Measurements from ENCODE around the gene UGT2B10.

DNA sequence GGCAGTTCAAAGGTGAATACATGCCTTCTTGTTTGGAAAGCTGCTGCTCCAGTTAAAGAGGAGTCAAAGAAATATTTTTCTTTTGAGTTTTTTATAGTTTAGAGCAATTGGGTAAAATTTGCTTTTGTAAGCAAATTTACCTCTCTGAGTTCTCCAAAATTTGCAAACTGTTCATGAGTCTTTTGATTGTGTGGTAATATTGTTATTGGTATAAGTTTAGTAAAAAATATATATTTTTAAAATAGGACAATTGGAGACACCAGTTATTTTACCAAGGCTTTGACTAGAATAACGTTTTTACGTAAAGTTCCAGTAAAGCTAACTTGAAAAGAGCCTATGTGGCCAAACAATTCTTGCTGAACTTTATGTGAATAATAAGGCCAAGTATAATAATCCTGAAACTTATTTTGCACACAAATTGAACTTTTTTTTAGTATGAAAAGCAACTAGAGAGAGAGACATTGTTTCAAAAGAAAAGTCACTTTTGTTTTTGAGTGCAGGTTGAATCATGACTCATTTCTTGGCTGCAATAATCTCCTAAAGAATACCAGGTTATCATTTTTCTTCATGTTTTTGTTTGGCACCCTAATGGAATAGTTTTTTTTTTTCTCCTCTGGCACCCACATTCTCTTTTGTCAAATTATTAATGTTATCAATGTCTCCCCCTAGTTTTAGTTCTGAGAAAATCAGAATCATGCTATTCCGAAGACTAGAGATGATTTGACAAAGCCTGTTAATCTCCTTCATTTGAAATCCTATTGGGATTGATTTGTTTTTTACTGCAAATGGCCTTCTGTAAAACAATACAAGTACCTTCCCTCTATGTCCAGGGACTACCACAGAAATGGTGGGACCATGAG lies 57.1 kb downstream of the UGT2B10 start:
- TF ChIP-seq, protein P1, sequence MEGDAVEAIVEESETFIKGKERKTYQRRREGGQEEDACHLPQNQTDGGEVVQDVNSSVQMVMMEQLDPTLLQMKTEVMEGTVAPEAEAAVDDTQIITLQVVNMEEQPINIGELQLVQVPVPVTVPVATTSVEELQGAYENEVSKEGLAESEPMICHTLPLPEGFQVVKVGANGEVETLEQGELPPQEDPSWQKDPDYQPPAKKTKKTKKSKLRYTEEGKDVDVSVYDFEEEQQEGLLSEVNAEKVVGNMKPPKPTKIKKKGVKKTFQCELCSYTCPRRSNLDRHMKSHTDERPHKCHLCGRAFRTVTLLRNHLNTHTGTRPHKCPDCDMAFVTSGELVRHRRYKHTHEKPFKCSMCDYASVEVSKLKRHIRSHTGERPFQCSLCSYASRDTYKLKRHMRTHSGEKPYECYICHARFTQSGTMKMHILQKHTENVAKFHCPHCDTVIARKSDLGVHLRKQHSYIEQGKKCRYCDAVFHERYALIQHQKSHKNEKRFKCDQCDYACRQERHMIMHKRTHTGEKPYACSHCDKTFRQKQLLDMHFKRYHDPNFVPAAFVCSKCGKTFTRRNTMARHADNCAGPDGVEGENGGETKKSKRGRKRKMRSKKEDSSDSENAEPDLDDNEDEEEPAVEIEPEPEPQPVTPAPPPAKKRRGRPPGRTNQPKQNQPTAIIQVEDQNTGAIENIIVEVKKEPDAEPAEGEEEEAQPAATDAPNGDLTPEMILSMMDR (IDR thresholded peaks at IDR 0.05): no peak
- TF ChIP-seq ZFX (IDR thresholded peaks at IDR 0.05; ENCODE audit: borderline replicate concordance): no peak
